Epithelial cell of alveolus of lung (primary cell): ENCODE data around the gene PIN4. TPM values are rescaled to one million over a fixed set of nuclear protein-coding genes. Genes with fewer than 3 reads are reported as not detected.

ENCODE experiments used
- total RNA-seq: library from RNA; depleted of rRNA; stranded (reverse); fragments of >200 nt; gene quantifications from 2 replicates; pipeline ENCODE4 v1.2.1, GENCODE V29; 2015

PIN4 gene
- 6.7 and 6.9 TPM in 2 replicates for total RNA-seq

DNA sequence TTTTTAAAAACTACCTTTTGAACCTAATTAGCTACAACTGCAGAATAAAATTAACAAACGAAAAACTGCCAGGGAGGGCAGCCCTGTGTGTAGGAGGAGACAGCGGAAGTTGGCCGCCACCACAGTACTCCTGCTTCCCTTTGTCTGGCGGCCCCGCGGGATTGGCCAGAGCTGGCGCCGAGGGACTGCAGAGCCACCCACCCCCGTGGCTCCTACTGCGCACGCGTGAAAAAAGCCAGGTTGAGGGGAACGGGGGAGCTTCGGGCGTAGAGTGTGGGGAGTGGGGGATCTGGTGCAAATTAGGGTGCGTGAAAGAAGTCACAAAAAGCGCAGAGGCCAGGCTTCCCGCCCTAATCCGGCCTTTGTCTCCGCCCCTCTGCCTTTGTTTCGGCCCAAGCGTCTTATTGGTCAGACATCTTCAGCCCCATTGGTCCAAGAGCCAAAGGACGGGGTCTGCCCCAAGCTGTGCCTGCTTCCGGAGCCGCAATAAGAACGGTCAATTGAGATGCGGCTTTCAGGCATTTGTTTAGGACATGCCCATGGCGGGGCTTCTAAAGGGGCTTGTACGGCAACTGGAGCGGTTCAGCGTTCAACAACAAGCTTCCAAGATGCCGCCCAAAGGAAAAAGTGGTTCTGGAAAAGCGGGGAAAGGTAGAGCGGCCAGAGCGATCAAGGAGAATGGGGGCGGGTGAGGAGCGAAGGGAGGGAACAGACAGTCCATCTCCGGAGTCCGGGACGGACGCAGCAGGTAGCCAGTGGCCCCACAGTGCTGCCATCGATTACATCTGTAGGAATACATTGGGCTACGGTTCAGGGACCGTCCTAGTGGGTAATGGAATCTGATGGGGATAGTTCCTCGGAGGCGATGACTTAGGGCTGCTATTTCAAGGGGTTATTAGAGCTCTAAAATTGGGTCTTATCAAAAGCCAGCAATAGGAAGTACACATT is at the start of gene PIN4:
Gene PIN4, plus strand, starts transcription at position 580 of the 948 bp plus-strand sequence. Its CDS starts 29 bp downstream, at position 609.

DNA sequence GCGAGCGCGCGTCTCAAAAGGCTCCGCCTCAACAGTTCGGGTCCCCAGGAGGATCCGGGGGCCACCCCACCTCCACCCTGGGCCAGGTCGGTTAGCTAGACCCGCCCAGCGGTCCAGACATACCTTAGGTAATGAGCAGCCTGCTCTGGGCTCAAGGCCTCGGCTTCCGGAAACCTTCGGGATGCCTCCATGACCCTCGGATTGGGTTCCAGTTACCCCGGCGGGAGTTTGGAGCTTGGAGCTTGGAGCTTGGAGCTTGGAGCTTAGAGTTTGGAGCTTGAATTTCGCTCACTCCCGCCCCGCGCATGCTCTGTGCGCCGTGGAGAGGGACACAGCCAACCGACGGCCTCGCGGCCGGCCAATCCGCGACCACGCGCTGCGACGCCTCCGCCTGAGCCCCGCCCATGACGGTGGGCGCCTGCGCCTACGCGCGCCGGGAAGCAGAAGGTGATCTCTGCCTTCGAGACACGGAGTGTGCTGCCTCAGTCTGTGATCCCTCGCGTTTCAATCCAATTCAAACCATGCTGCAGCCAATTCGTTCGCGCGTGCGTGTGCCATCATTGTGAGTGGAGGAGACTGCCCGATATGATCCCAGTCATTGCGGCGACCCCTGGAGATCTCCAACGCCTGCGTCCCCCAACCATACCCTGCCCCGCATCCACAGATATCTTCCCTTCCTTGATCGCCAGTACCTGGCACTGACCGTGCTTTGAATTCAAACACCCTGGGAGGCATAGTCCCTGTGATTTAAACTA is 57.3 kb downstream of the PIN4 start, which contains the start of gene ERCC6L:
Gene ERCC6L, minus strand, starts transcription at position 307 of the 755 bp plus-strand sequence. Its CDS starts 116 bp downstream, at position 191.

Other genes with a start within 250 kb of the PIN4 start
- 1.4 and 2.6 TPM in 2 replicates for gene RTL5, start 49.8 kb upstream of the PIN4 start, total RNA-seq
- gene ERCC6L, start 57.3 kb downstream of the PIN4 start, total RNA-seq: 1.4 and 4.7 TPM in 2 replicates
- gene RPS4X, start 95.5 kb downstream of the PIN4 start, total RNA-seq: 888 and 1,611 TPM in 2 replicates
- not detected in 2 replicates for gene CITED1, start 124.2 kb downstream of the PIN4 start, total RNA-seq